GM20000 (cell line): ENCODE data around the gene CLDN6.

Source experiments
- DNase-seq: peaks from one replicate; pipeline ENCODE4 v3.0.0; 2012; ENCODE audit warnings: low spot score
- CTCF ChIP-seq: IDR thresholded peaks from 2 replicates; pipeline ENCODE4 v1.5.1; 2012; ENCODE audit warnings: mild to moderate bottlenecking, control low read depth; ENCODE audit errors: extremely low read depth, missing control alignments

The CLDN6 gene

DNA sequence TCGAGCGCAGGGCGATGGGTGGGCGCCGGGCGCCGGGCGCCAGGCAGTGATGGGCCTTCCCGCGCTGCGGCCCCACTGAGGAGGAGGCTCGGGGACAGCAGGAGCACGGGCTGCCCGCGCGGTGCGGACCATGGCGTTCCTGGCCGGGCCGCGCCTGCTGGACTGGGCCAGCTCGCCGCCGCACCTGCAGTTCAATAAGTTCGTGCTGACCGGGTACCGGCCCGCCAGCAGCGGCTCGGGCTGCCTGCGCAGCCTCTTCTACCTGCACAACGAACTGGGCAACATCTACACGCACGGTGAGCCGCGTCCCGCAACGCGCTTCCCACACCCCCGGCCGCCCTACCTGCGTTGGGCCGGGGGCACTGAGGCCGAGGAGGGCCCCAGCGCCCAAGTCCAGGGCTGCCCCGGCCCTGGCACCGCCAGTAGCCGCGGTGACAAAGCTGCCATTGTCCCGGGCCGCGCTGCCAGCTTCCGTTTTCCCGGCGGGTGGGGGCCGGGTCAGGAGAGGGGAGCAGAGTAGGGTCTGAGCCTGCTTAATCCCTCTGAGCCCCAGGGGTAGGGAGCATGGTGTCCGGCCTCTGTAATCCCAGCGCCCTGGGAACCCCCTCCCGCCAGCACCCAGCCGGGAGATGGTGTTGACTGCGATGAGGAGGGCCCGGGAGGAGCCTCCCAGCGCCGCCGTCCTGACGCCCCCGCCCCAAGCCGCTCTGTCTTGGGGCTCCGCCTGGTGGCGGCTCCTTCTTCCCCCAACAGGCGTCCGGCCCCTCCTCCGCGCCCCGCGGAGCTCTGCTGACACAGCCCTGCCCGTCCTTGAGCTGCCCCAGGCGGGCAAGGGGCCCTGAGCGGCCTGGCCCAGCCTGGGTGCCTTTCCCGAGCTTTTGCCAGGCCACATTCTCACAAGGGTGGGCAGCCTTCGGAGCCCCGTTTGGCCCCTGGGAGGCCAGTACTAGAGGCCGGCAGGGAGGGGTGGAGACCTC is 48.1 kb downstream of the CLDN6 start:
- peak; percentile 44 for TF ChIP-seq CTCF
- peak; percentile 92 for DNase-seq

GRCh38 chr16:2968738-2969544 is 49.0 kb downstream of the CLDN6 start, which contains the start of gene PAQR4:
Gene PAQR4, plus strand, starts transcription at chr16:2969348. Its CDS starts 327 bp downstream, at chr16:2969675.
- TF ChIP-seq CTCF = no peak
- DNase-seq = peak; percentile 99

GRCh38 chr16:2968368-2968737 is 49.6 kb downstream of the CLDN6 start:
- no peak for TF ChIP-seq CTCF
- peak; percentile 60 for DNase-seq

DNA sequence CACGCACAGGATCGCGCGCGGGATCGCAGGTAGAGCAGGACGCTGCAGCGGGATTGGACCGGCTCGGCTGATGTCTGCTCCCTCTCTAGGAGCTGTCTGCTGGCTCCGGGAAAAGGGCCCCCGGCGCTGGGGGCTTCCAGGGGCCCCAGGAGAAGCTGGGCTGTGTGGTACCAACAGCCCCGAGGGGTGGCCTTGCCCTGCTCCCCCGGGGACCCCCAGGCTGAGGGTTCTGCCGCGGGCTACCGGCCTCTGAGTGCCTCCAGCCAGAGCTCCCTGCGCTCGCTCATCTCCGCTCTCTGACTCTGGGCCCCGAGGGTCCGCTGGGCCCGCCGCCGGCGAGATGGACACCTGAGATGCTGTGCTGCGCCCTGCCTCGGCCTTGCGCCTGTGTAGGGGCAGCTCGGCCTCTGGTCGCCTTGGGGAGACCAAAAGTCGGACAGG is 50.2 kb downstream of the CLDN6 start:
- TF ChIP-seq CTCF = no peak
- DNase-seq = no peak

DNA sequence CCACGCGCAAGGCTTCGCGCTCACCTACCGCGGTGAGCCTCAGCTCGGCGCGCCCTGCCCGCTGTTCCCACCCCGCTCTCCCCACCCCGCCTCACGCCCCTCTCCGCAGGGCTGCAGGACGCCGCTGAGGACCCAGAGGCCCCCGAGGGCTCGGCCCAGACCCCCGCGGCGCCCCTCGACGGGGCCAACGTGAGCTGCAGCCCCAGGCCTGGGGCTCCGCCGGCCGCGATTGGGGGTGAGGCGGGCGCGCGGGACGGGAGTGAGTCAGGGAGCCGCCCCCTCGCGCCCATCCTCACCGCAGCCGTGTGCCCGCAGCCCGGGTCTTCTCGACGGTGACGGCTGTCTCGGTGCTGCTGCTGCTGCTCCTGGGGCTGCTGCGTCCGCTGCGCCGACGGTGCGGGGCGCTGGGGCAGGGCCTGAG is 50.8 kb downstream of the CLDN6 start:
- DNase-seq = no peak
- TF ChIP-seq CTCF = no peak

DNA sequence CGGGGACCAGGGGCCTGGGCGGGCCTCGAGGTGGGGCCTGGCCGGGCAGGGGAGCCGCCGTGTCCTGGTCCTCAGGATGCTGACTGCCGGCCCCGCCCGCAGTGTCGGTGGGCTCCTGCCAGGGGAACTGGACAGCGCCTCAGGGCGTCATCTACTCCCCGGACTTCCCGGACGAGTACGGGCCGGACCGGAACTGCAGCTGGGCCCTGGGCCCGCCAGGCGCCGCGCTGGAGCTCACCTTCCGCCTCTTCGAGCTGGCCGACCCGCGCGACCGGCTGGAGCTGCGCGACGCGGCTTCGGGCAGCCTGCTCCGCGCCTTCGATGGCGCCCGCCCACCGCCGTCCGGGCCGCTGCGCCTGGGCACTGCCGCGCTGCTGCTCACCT is 51.2 kb downstream of the CLDN6 start:
- TF ChIP-seq CTCF = peak; percentile 13
- no peak for DNase-seq
